T47D (cell line): ENCODE results near the gene GJB3.

Experiments
- DNase-seq, 2 experiments: peaks; one replicate each; pipeline versions ENCODE4 v3.0.0 to v3.0.0-alpha.2; 2011 to 2012; ENCODE audit warnings: low read depth in 1 of 2, low spot score in 1 of 2
- JUND ChIP-seq: IDR thresholded peaks from 2 replicates; pipeline ENCODE4 v1.6.1; 2012; ENCODE audit warnings: low read depth
- in situ Hi-C: cut with HindIII; loops from 2 replicates; pipeline ENCODE4 v1.10.0; 2016; ENCODE audit warnings: low sequenced_read_pairs, low pct_unique_long_range_greater_than_20kb

The GJB3 gene

GRCh38 chr1:34827341-34827941 lies 46.4 kb downstream of the GJB3 start:
- no peak for DNase-seq
- in situ Hi-C loops: no loop called here
- TF ChIP-seq JUND: no peak

GRCh38 chr1:34828611-34829010 lies 47.6 kb downstream of the GJB3 start:
- in situ Hi-C loops: no loop called here
- no peak for TF ChIP-seq JUND
- DNase-seq: no peak

GRCh38 chr1:34829250-34829649 lies 48.2 kb downstream of the GJB3 start:
- in situ Hi-C loops: no loop called here
- TF ChIP-seq JUND: no peak
- no peak for DNase-seq

- in situ Hi-C loops: no loop called here
- TF ChIP-seq JUND: no peak
- peak in 1 of 2 experiments; percentile 45 for DNase-seq
Measured at GRCh38 chr1:34831721-34832246, 50.8 kb downstream of the GJB3 start.

- DNase-seq: no peak
Measured at GRCh38 chr1:34833711-34834110, 52.7 kb downstream of the GJB3 start.

More at GRCh38 chr1:34833711-34834110, 52.7 kb downstream of the GJB3 start:
- no peak for TF ChIP-seq JUND
- in situ Hi-C loops: no loop called here
